H1 (cell line): Measurements from ENCODE around the gene KRTAP10-3. TPM values are rescaled to one million over a fixed set of nuclear protein-coding genes. Genes with fewer than 3 reads are reported as not detected.

Experiments used
- CHD2 ChIP-seq: IDR thresholded peaks from 2 replicates; pipeline ENCODE4 v1.6.1; 2012; ENCODE audit warnings: low read length, improper control_type of control experiment
- CHD7 ChIP-seq: fragments of 300-600 bp; sonication (generic); IDR thresholded peaks from 2 replicates; pipeline ENCODE4 v1.7.1; 2012; ENCODE audit warnings: low read length, moderate library complexity, mild to moderate bottlenecking, inconsistent platforms; ENCODE audit not compliant: insufficient replicate concordance
- CTBP2 ChIP-seq: IDR thresholded peaks from 2 replicates; pipeline ENCODE4 v1.7.0; 2011; ENCODE audit warnings: borderline replicate concordance, mild to moderate bottlenecking, moderate library complexity, mixed read lengths, low read length; ENCODE audit not compliant: insufficient read depth, insufficient read length
- CTCF ChIP-seq, 3 experiments: IDR thresholded peaks; 1 replicate in 2 of 3; 2 replicates in 1 of 3; pipeline versions ENCODE4 v1.5.1 to v1.6.1; 2011; ENCODE audit warnings: low read length in 3 of 3, mild to moderate bottlenecking in 3 of 3, inconsistent platforms in 2 of 3, low read depth in 1 of 3, moderate library complexity in 1 of 3; ENCODE audit not compliant: insufficient read depth in 1 of 3; ENCODE audit errors: control extremely low read depth in 1 of 3
- GABPA ChIP-seq: IDR thresholded peaks from 2 replicates; pipeline ENCODE4 v1.6.1; 2011; ENCODE audit warnings: mild to moderate bottlenecking, low read length, moderate library complexity, borderline replicate concordance; ENCODE audit not compliant: insufficient read depth
- TBP ChIP-seq: IDR thresholded peaks from 2 replicates; pipeline ENCODE4 v1.6.1; 2011; ENCODE audit warnings: low read depth, low read length, improper control_type of control experiment
- YY1 ChIP-seq: IDR thresholded peaks from 2 replicates; pipeline ENCODE4 v1.6.1; 2011; ENCODE audit warnings: low read depth, mild to moderate bottlenecking, low read length
- polyA plus RNA-seq, 7 experiments: library from polyadenylated mRNA; depleted of rRNA in 3 of 7; stranded (reverse) in 5 of 7; unstranded in 2 of 7; fragments of >200 nt in 5 of 7; fragments of 200-250 nt in 2 of 7; gene quantifications; 1 replicate in 5 of 7; 2 replicates in 1 of 7; 4 replicates in 1 of 7; pipeline versions ENCODE4 v1.2.1 to v1.2.3, GENCODE V29; 2011 to 2013; ENCODE audit warnings: missing spikeins in 2 of 7, mixed read lengths in 2 of 7
- total RNA-seq: library from RNA; stranded (reverse); fragmentation: NEBNext Ultra II Directional; extraction: Animal tissue kit (Norgen Biotek cat#: 25700); gene quantifications from 2 replicates; pipeline ENCODE4 v1.2.1, GENCODE V29; 2021

KRTAP10-3 gene
- total and polyA plus RNA-seq, 2 of the 8 experiments (the other 6 are each of a cell fraction or from before 2014, with no cell fraction given), result not detected

- no peak for TF ChIP-seq CHD7
- TF ChIP-seq CTBP2, result no peak
- TF ChIP-seq TBP, result no peak
- TF ChIP-seq GABPA, result no peak
- TF ChIP-seq YY1, result no peak
- no peak for TF ChIP-seq CTCF (IDR thresholded peaks at IDR 0.05; ENCODE audit: control extremely low read depth in 1 of 3, insufficient read depth in 1 of 3, low read depth in 1 of 3, low read length in 3 of 3)
- no peak for TF ChIP-seq CHD2
- TF ChIP-seq, all 59 proteins: peak for 0
Measured at GRCh38 chr21:44568261-44568660, 9.7 kb upstream of the KRTAP10-3 start (continued).
